ENCODE results near the gene NPBWR2. TPM values are rescaled to one million over a fixed set of nuclear protein-coding genes. Genes with fewer than 3 reads are reported as not detected.

The NPBWR2 gene
- total RNA-seq, 1 donor from 2014 or later = not detected

DNA sequence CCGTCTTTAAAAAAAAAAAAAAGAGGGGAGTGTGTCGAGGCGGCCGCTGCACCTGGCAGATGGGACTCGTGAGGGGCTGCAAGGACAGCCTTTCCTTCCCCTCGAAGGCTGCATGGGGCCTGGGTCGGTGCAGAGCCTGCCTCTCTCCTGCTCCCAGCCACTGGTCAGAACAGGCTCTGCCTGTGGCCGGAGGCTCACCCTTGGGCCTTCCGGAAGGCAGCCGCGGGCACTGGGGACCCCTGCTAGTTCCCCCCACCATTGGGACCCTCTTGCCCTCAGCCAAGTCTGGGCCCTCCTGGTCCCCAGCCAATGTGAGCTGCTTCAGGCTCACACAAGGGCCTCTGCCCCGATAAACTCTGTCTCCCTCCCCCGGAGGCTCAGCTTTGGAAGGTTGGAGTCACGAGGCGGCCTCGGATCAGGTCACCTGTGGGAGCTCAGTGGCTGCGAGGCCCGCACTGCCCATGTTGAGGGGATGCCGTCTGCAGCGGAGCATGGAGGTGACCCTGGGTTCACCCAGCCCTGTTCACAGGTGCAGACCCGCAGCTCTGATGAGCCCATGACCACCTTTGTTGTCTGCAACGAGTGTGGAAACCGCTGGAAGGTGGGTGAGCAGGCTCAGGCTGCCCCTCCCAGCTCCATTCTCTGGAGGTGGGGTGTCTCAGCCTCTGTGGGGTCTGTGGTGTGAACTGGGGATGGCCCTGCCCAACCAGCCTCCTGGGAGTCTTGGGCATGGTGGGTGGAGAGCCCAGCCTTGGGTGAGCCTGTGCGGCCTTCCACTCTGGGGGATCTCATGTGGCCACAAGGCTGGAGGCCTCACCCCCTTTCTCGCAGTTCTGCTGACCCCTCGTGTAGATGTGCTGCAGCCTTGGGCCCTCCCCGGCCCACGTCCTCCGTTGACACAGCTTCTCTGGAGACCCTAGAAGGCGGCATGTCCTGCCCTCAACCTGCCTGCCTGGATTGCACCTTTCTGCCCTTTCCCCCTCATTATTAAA is 35.7 kb downstream of the NPBWR2 start:
- H3K9me3 Mint-ChIP-seq = no peaks in the 10 kb centered on the region
- peaks cover 24% of the 10 kb centered on the region for H3K36me3 Mint-ChIP-seq (ENCODE audit: low read depth)
- DNase-seq (ENCODE audit: low spot score) = no peak
- H3K27me3 Mint-ChIP-seq (ENCODE audit: low read depth) = no peaks in the 10 kb centered on the region
- no peak overlapping the region for H3K27ac Mint-ChIP-seq
- intact Hi-C loops (cut with micrococcal nuclease) = no loop called here
- peaks cover 14% of the 10 kb centered on the region for H3K4me1 Mint-ChIP-seq (ENCODE audit: low read depth)
- no peak overlapping the region for H3K4me3 Mint-ChIP-seq (ENCODE audit: low read depth)

DNA sequence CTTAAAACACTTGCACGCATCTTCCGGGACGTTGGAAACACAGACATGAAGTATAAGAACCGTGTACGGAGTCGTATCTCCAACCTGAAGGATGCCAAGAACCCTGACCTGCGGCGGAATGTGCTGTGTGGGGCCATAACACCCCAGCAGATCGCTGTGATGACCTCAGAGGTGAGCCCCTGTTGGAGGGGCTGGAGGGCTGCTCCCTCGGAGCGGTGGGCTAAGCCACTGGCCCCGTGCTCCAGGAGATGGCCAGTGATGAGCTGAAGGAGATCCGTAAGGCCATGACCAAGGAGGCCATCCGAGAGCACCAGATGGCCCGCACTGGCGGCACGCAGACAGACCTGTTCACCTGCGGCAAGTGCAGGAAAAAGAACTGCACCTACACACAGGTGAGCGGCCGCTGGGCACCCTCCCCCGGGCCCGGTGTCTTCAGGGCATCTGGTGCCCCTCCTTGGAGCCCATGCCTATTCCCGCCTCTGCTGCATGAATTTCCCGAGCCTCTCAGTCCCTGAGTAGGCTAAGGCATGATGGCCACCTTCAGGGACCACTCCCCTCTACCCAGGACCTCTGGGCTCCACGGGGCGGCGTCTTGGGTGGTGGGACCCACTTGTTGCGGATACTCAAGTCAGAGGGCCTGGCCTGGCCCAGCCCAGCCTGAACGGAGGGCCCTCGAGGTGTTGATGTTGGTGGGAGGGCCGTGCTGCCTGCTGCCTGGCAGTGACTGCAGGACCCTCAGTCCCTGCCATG is 36.9 kb downstream of the NPBWR2 start:
- Mint-ChIP-seq H3K9me3 (no peaks in the 10 kb centered on the region), H3K4me3 (ENCODE audit: low read depth) (no peak overlapping the region), H3K27me3 (ENCODE audit: low read depth) (no peaks in the 10 kb centered on the region), H3K36me3 (ENCODE audit: low read depth) (peaks cover 19% of the 10 kb centered on the region), H3K27ac (no peak overlapping the region), H3K4me1 (ENCODE audit: low read depth) (peaks cover 27% of the 10 kb centered on the region)
- DNase-seq (ENCODE audit: low spot score) = no peak
- intact Hi-C loops (cut with micrococcal nuclease) = no loop called here

DNA sequence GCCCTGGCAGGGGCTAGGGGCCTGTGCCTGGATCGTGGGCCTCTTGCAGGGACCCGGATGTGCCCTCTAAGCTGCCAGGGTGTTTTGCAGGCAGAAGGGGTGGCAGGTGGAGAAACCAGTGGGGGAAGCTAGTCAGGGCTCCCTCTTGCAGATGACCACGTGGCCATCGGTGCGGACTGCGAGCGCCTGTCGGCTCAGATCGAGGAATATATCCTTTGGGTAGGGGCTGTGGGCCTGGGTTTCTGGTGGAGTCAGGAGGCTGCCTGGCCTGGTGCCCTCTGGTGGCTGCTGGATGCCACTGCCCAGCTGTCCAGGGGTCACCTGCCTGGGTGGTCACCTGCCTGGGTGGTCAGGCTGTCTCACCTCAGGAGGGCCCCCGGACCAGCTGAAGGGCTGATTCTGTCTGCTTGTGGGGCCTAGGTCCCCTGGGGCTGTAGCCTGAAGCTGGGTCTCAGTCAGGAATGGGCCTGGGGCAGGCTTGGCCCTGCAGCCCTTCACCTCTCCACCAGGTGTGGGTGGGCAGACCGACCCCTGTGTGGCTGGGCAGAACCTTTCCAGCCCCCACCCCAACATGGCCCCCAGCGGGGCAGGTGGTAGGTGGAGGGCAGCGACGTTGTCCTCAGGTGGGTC is 37.6 kb downstream of the NPBWR2 start:
- intact Hi-C loops (cut with micrococcal nuclease) = loop anchor here (10.0 kb wide), 1 partner anchor 435 kb away; no protein-coding TSS in a partner anchor
- no peak for DNase-seq (ENCODE audit: low spot score)

DNA sequence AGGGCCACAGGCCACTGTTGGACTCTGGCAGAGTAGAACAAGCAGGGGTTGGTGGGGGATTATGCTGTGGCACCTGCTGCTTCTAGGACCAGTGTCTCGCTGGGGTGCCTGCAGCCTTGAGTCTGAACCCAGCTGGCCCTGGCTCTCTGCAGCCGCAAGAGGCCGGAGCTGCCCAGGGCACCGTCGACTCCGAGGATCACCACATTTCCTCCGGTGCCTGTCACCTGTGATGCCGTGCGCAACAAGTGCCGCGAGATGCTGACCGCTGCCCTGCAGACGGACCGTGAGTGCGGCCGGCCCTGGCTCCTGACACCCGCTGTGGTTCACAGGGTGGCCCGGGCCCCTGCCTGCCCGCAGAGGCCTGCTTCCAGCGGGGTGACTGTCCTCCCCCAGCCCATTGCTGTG is 38.2 kb downstream of the NPBWR2 start:
- intact Hi-C loops (cut with micrococcal nuclease) = loop anchor here (10.0 kb wide), 1 partner anchor 434 kb away; no protein-coding TSS in a partner anchor
- peaks cover 37% of the 10 kb centered on the region for H3K4me1 Mint-ChIP-seq (ENCODE audit: low read depth)
- DNase-seq (ENCODE audit: low spot score) = no peak
- H3K27ac Mint-ChIP-seq = no peak overlapping the region
- H3K9me3 Mint-ChIP-seq = no peaks in the 10 kb centered on the region
- peaks cover 13% of the 10 kb centered on the region for H3K36me3 Mint-ChIP-seq (ENCODE audit: low read depth)
- no peaks in the 10 kb centered on the region for H3K27me3 Mint-ChIP-seq (ENCODE audit: low read depth)
- H3K4me3 Mint-ChIP-seq (ENCODE audit: low read depth) = no peak overlapping the region

More for the DNA sequence above, 37.6 kb downstream of the NPBWR2 start:
- peaks cover 32% of the 10 kb centered on the region for H3K4me1 Mint-ChIP-seq (ENCODE audit: low read depth)
- H3K27me3 Mint-ChIP-seq (ENCODE audit: low read depth) = no peaks in the 10 kb centered on the region
- no peaks in the 10 kb centered on the region for H3K9me3 Mint-ChIP-seq
- peaks cover 18% of the 10 kb centered on the region for H3K36me3 Mint-ChIP-seq (ENCODE audit: low read depth)
- no peak overlapping the region for H3K4me3 Mint-ChIP-seq (ENCODE audit: low read depth)
- H3K27ac Mint-ChIP-seq = no peak overlapping the region

DNA sequence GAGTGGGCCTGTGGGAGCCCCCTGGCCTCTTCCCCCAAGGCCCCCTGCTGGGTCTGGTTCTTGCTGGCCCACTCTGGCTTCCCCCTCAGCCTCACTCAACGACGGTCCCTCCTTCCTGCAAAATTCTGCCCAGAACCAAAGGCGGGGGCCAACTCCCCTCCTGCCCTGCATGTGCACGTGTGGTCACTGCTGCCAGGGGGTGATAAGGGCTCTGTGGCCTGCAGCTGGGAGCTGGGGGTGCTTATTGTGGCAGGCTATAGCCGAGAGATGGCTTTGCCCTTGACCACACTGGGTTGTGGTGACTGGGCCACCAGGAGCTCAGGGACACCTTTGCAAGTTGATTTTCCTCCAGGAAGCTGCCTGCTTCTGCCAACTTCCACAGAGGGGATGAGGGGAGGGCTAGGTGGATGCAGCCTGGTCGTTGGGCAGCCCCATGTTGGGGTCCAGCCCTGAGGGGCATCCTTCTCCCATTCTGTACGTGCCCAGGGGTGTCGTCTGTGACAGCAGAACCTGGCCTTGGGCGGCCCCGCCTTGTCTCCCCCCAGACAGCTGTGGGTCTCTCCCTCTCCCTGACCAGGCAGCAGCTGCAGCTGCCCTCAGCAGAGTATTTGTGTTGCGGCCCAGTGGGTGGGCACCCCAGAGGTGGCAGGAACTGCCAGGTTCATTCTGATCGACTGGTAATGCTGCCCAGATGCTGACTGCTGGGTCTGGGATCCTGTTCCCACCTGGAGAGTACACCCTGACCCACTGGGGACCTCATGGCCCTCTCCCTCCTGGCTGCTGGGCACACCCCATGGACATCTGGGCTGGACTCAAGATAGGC is 38.8 kb downstream of the NPBWR2 start:
- no peaks in the 10 kb centered on the region for H3K27me3 Mint-ChIP-seq (ENCODE audit: low read depth)
- no peak for DNase-seq (ENCODE audit: low spot score)
- H3K27ac Mint-ChIP-seq = peak overlapping the region; percentile 35
- no peak overlapping the region for H3K4me3 Mint-ChIP-seq (ENCODE audit: low read depth)
- H3K9me3 Mint-ChIP-seq = no peaks in the 10 kb centered on the region
- peaks cover 11% of the 10 kb centered on the region for H3K36me3 Mint-ChIP-seq (ENCODE audit: low read depth)
- H3K4me1 Mint-ChIP-seq (ENCODE audit: low read depth) = peaks cover 43% of the 10 kb centered on the region
- intact Hi-C loops (cut with micrococcal nuclease) = loop anchor here (10.0 kb wide), 1 partner anchor 434 kb away; no protein-coding TSS in a partner anchor

DNA sequence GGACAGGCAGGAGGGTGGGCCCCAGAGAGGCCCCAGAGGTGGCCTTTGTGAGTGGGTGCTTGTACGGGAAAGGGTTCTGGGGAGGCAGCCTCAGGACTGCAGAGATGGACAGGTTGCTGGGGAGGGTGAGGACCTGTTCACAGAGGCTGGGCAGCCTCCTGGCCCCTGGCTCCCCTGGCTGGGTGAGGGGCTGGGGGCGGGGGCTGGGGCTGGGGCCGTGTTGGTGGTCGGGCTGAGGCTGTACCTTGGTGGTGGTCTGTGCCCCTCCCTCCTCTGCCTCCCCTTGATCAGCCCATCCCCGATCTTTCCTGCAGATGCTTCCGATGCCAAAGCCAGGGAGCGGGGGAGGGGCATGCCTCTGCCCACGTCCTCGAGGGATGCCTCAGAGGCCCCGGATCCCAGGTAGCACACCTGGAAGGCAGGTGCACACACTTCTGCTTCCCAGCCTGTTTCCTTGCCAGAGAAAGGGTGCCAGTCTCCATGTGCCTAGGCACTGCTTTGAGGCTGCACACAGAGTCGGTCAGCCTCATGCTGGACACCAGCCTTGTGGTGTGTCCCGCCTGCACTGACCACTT is 39.5 kb downstream of the NPBWR2 start:
- Mint-ChIP-seq H3K9me3 (no peaks in the 10 kb centered on the region), H3K27ac (peak overlapping the region; percentile 35), H3K4me1 (ENCODE audit: low read depth) (peaks cover 43% of the 10 kb centered on the region), H3K36me3 (ENCODE audit: low read depth) (peaks cover 7% of the 10 kb centered on the region), H3K27me3 (ENCODE audit: low read depth) (no peaks in the 10 kb centered on the region), H3K4me3 (ENCODE audit: low read depth) (no peak overlapping the region)
- intact Hi-C loops (cut with micrococcal nuclease) = loop anchor here (10.0 kb wide), 1 partner anchor 433 kb away; no protein-coding TSS in a partner anchor
- no peak for DNase-seq (ENCODE audit: low spot score)

DNA sequence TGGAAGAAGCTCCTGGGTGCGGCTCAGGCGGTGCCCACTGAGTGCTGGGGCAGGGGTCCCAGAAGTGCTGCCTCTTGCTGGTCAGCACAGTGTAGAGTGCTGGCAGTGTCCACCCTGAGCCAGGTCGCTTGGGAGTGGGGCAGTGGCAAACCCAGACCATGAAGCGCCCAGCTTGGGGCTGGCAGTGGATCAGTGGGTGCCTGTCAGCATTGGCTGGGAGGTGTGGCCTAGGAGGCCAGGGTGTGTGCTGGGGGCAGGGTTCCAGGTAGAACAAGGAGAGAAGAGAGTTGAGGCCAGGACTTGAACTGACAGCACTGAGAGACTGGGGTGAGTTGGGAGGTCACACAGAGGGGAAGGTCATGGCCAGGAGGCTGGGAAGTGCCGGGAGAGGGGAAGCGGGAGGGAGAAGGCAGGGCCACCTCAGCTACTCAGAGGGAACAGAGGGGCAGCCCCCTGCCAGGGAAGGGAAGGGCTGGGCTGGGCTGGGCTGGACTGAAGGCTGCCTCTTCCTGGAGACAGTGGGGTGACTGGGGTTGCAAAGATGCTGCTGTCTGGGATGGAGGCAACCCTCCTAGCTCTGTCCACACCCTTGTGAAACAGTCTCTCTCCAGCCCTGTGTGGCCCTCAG is 40.2 kb downstream of the NPBWR2 start:
- H3K4me3 Mint-ChIP-seq (ENCODE audit: low read depth) = peak overlapping the region; percentile 34
- peaks cover 42% of the 10 kb centered on the region for H3K4me1 Mint-ChIP-seq (ENCODE audit: low read depth)
- no peaks in the 10 kb centered on the region for H3K27me3 Mint-ChIP-seq (ENCODE audit: low read depth)
- H3K27ac Mint-ChIP-seq = peak overlapping the region; percentile 51
- H3K9me3 Mint-ChIP-seq = no peaks in the 10 kb centered on the region
- intact Hi-C loops (cut with micrococcal nuclease) = loop anchor here (10.0 kb wide), 1 partner anchor 432 kb away; no protein-coding TSS in a partner anchor
- peaks cover under 1% of the 10 kb centered on the region for H3K36me3 Mint-ChIP-seq (ENCODE audit: low read depth)
- DNase-seq (ENCODE audit: low spot score) = no peak

DNA sequence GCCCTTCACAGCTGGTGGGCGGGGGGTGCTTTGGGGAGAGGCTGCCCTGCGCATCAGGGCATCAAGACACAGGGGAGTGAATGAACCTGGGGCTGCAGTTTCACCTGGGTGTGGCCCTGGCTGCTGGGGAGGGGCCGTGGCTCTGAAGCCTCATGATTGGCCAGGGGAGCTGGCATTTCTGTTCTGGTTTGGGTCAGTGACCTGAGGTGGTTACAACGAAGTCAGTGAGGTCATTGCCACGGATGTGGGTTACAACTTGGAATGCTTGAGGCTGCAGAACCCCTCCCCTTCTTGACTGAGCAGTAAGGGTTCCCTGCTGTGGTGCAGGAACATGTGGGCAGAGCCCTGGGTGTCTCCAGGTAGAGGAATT is 41.4 kb downstream of the NPBWR2 start:
- Mint-ChIP-seq H3K27ac (peak overlapping the region; percentile 94), H3K4me1 (ENCODE audit: low read depth) (peaks cover 45% of the 10 kb centered on the region), H3K9me3 (no peaks in the 10 kb centered on the region), H3K36me3 (ENCODE audit: low read depth) (no peaks in the 10 kb centered on the region), H3K27me3 (ENCODE audit: low read depth) (no peaks in the 10 kb centered on the region), H3K4me3 (ENCODE audit: low read depth) (peak overlapping the region; percentile 71)
- DNase-seq (ENCODE audit: low spot score) = peak; percentile 85
- intact Hi-C loops (cut with micrococcal nuclease) = loop anchor here (1.0 to 10.0 kb wide), 2 partner anchors 11 to 431 kb away; no protein-coding TSS in a partner anchor

DNA sequence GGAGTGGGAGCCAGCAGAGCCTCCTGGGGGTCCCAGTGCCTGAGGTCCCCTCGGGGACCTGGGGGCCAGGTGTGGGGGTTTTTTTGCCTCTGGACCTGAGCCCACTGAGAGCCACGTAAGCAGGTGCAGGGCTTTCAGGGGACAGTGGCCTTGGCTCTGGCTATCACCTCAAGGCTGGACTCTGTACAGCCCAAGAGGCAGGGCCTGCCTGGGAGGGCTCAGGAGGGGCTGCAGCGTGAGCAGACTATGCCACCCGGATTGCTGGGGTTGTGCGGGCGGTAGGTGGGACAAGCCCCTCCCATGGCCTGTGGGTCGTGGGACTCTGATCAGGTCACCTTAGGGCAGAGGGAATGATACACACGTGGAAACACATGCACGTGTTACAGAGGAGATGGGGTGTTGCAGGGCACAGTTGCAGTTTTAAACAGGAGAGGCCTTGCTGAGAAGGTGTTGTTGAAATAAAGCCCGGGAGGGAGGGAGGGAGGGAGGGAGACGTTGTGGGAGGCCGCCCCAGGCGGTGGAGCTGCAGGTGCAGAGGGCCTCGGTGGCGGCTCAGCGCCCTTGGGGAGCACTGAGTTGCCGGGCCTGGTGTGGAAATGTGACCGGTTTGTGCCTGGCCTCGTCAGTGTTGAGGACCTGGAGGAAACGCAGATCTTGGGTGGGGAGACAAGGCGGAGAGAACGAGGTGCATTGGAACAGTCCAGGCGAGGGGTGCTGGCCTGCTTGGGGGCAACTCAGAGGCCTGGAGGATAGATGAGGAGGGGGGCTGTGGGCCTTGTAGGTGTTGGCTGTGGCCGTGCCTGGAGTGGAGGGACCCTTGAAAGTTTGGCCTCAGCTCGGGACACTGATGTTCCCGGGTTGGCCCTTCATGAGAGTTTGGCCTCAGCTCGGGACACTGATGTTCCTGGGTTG is 42.0 kb downstream of the NPBWR2 start:
- Mint-ChIP-seq H3K4me1 (ENCODE audit: low read depth) (peaks cover 45% of the 10 kb centered on the region), H3K36me3 (ENCODE audit: low read depth) (no peaks in the 10 kb centered on the region), H3K4me3 (ENCODE audit: low read depth) (peak overlapping the region; percentile 71), H3K9me3 (no peaks in the 10 kb centered on the region), H3K27me3 (ENCODE audit: low read depth) (no peaks in the 10 kb centered on the region), H3K27ac (peak overlapping the region; percentile 94)
- intact Hi-C loops (cut with micrococcal nuclease) = loop anchor here (10.0 kb wide), 1 partner anchor 431 kb away; no protein-coding TSS in a partner anchor
- peak; percentile 32 for DNase-seq (ENCODE audit: low spot score)

DNA sequence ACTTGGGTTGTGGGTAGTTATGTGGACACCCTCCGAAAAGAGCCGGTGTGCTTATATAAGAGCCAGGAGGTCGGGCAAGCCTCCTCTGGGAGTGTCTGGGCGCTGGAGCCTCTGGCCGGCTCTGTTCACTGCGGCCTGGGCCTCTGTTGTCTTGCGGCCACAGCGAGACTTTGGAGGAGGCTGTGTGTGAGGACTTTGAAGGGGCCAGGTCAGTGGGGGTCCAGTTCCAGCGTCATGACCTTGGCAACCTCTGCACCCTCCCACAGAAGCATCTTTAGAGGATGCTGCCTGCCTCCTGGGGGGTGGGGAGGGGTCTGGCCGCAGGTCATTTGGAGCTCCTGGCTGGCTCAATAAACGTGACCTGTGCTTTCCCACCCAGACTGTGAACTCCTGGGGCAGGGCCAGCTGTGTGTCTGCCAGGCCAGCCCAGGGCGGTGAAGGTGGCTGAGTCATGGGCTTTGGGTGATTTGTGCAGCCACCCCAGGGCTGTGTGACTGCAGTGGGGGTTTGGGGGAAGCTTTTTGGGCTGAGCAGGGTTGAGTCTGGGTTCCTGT is 43.1 kb downstream of the NPBWR2 start:
- peak overlapping the region; percentile 88 for H3K27ac Mint-ChIP-seq
- intact Hi-C loops (cut with micrococcal nuclease) = loop anchor here (10.0 kb wide), 1 partner anchor 429 kb away; no protein-coding TSS in a partner anchor
- no peaks in the 10 kb centered on the region for H3K36me3 Mint-ChIP-seq (ENCODE audit: low read depth)
- DNase-seq (ENCODE audit: low spot score) = no peak
- H3K4me3 Mint-ChIP-seq (ENCODE audit: low read depth) = peak overlapping the region; percentile 89
- peaks cover 45% of the 10 kb centered on the region for H3K4me1 Mint-ChIP-seq (ENCODE audit: low read depth)
- H3K27me3 Mint-ChIP-seq (ENCODE audit: low read depth) = no peaks in the 10 kb centered on the region
- no peaks in the 10 kb centered on the region for H3K9me3 Mint-ChIP-seq
